NCI-H345 treated with DMSO at 0.1 percent for 48 hours (cell line): ENCODE data around the gene PRKD1.

Experiments used
- DNase-seq: peaks from one replicate; lab custom pipeline; 2025; ENCODE audit not compliant: unreplicated experiment; lab: John Stamatoyannopoulos, UW

The PRKD1 gene

DNA sequence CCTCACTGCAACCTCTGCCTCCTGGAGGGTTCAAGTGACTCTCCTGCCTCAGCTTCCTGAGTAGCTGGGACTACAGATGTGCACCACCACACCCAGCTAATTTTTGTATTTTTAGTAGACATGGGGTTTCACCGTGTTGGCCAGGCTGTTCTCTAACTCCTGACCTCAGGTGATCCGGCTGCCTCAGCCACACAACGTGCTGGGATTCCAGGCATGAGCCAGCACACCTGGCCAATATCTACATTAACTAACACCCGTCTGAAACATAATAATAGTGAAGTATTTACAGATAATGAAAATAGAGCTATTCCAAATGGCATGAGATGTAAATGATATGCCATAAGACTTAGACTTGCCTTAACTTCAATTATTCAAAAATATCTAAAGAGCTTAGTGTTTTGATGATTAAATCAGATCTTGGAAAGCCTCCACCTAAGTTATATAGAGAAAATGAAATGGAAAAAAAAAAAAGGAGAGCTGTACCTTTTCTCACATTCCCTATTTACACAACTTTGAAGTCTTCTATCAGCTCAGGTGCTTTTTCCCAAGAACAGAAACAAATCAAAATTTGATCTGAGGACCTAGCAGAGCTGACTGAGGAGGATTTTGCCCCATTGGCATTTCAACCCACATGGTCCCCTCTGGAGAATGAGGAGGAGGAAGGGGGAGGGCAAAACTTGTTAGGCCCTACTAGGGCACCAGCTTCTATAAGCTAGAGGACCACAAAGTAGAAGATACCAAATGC lies 309.2 kb downstream of the PRKD1 start:
- DNase-seq = no peak

DNA sequence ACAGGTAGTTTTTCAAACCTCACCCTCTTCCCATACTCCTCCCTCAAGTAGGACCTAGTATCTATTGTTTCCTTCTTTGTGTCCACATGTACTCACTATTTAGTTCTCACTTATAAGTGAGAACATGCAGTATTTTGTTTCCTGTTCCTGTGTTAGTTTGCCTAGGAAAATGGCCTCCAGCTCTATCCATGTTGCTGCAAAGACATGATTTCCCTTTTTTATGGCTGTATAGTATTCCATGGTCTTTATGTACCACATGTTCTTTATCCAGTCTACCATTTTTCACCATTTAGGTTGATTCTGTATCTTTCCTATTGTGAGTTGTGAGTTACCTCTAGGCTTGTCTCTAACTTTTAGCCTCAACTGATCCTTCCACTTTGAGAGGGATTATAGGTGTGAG lies 310.7 kb downstream of the PRKD1 start:
- DNase-seq = no peak

DNA sequence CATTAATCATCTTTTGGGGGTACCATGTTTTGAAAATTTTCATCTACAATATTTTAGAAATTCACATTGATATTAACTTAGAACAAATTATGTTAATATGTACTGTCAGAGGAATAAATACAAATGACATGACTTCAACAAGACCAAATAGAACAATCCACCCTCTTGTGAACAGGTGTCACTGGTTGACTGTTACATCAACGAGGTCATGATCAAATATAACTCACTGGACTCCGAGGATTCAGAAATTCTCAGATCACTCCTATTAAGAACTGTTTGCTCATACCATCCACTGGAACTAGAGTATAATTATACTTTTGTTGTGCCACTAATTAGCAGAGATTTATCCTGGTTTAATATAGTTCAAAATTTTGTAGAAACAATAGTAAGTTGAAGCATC lies 318.8 kb downstream of the PRKD1 start:
- DNase-seq = no peak

DNA sequence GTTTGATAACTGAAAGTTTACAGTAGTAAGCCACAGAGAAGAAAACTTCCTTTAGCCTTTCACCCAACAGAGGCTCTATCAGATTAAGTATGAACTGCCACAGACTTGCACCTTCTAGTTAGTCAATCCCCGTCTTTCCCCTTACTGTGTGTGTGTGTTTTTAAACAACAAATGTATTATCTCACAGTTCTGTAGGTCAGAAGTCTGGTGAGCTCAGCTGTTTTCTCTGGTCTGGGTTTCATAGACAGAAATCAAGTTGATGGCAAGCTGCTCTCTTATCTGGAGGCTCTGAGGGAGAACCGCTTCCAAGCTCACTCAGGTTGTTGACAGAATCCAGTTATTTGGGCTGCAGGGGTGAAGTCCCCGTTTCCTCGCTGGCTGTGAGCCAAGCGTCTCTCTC lies 320.5 kb downstream of the PRKD1 start:
- no peak for DNase-seq

DNA sequence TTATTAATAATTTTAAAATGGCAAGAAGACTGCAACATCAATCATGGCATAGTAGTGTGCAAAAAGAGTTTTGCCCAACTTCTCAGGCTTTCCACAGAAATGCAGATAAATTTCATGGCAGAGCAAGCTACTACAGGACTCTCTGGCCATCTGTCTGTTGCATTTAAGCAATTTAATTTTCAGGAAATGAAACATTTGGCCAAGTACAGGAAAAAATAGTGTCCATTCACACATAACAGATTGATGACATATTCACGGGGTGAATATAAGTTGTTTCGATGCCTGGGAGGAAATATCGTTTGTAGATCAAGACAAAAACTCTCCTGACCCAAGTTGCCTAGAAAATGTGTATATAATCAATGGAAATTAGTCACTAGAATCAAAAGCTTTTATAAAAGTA lies 324.0 kb downstream of the PRKD1 start:
- no peak for DNase-seq

DNA sequence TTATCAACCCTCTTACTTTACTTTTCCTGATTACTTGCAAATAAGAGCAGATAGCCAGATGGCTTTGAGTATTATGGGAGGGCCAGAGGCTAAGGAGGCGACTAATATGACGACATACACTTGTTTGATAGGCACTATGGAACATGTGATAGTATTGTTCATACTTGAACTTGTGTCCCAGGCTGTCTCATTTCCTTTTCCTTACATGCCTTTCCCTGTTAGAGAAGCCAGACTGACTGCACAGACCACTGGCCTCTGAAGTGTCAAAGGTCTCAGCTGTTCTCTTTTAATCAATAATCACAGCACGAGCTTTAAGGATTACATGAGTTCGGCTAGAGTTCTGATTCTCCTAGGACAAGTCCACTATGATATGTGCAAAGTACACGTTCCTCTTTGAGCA lies 326.0 kb downstream of the PRKD1 start:
- DNase-seq = no peak

DNA sequence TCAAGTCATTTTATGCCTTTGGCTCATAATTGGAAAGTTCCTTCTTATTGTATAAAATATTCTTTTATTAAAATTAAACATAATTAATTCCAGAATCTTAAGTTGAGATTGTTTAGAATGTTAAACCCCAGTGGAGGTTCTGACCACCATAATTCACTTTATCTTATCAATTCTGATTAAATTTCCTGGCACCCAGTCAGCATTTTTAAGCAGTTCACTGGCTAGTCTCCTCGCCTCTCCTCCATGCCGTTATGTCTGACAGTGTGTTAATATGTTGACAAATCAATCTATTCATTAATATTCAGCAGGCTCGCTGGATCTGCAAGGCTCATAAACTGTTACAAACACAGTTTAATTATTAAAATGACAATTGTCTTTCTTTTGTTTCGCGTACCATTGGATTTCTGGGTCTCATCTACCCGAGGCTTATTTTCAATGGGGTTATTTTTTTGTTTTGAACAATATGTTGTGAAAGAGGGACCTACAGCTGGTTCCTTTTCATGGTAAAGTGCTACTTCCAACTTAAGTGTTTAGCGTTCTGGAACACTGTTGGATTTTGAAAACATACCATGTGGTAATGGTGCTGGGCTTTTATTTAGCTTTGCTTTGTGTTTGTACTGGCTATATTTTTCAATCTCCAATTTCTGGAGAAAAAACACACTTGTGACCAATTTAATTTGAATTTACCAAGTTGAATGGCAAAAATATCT lies 339.7 kb downstream of the PRKD1 start:
- DNase-seq = peak; percentile 73

DNA sequence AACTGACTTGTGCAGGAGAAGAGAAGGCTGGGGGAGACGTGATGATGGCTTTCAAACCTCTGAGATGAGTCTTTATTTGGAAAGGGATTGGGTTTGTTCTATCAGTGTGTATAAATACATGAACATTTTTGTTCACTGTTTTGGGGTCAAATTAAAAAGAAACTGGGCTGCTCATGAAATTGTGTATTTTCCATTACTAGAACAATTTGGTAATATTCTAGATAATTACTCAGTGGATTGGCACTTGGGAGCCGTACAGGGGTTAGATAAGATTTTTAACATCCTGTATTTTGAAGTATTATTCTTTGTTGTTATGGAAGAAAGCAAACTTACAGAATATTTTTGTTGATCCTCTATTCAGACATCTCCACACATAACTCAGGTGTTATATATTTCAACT lies 340.6 kb downstream of the PRKD1 start:
- DNase-seq = no peak

DNA sequence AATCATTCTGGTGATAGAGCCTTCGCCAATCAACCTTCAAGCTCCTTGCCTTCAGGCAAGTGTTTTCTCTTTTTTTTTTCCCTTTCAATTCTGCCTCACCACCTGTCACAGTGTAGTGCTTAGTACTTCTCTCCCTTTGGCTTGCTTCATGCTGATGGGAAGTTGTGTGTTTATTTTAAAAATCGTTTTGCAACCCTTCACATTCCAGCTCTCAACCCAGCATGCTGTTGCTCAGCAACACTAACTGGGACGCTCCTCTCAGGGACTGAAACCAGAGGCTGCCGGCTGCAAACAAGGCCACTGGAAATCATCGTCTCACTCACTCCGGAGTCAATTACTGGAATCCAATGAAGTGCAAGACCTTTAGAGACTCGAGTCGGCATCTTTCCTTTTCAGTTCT lies 342.7 kb downstream of the PRKD1 start:
- DNase-seq = peak; percentile 87

DNA sequence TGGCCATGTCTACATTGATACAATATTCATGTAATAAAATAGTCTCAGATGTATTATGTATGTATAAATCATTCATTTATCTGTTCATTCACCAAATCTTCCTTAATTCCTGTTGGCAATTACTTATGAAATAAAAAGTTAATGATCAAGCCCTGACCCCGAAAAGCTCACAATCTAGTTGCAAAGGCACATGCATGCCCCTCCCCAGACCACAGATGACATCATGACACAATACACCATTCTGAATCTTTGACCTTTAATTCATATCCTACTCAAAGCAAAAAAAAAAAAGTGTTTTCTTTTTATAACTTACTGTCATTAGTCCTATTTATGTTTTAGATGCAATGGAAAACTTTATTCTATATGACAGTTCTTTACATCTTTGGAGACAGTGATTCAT lies 346.9 kb downstream of the PRKD1 start:
- DNase-seq = no peak

DNA sequence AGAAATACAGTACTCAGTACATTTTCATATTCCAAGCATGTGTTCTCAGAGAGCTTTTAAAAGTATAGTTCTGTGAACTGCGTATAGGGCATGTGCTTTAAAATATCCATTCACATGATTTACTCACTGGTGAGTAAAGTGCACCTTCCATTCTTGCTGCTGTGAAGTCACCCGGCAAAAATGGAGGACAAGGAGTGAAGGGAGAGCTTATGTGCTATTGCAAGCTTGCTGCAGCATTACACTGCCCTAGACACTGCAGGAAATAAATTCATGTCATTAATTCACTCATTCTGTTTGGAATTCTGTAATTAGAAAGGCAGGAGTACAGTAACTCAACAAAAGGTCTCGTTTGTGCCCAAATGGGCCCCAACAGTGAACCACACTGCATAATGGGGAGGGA lies 347.8 kb downstream of the PRKD1 start:
- DNase-seq = no peak

DNA sequence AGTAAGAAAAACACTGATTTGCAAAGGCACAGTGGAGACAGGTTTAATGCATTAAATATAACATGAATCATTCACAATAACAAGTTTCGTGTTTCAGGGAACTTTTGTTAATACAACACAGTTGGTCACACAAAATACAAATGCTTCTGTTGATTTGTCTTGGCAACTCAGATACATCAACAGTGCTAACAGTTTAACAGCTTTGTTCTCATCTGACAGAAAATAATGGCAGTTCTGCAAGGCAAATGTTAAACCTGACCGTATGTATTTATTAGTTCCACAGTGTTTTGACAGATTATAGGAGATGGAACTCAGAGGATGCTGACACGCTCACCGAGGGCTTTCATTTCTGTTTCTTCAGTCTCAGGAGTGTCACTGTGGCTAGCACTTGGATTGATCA lies 350.7 kb downstream of the PRKD1 start:
- DNase-seq = no peak

DNA sequence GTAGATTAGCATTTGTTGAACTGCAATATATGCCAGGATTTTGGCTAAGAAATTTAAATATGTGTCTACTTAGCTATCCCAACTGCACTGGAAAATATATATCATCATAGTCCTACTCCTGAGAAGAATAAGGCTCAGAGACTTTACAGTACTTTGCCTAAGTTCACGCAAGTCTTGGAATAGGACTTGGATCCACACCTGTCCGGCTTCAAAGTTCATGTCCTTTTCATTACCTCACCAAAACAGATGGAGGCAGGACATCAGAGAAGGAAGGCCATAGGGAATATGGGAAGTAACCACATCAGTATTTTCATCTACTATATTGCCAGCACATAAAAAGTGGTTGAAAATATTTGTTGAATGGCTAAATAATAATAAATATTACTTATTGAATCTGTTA lies 358.5 kb downstream of the PRKD1 start:
- DNase-seq = no peak

DNA sequence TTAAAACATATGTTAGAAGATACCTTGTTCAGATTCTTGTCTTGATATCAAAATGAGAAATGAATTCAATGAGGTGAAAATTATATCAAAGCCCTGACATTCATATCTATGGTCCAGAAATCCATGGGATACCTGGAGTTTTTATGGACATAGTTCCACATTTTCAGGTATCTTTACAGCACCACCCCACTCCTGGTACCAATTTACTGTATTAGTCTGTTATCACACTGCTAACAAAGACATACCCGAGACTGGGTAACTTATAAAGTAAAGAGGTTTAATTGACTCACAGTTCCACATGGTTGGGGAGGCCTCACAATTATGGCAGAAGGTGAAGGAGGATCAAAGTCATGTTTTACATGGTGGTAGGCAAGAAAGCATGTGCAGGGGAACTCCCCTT lies 361.5 kb downstream of the PRKD1 start:
- no peak for DNase-seq

DNA sequence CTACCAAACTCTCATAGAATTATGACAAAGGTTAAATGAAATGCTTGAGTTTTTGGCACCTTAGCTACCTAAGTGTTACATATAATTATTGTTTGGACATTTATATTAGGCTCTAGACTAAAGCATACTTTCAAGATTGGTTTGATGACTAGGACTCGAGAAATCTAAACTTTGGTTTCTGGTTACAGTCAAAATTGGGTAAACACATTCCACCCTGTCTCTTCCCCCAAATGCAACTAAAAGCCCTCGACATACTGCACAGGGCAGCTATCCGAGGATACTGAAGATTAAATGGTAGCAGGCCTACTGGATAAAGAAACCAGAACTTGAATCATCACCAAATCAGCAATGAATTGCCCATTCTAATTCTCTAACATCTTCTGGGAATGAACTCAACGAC lies 369.1 kb downstream of the PRKD1 start:
- no peak for DNase-seq

DNA sequence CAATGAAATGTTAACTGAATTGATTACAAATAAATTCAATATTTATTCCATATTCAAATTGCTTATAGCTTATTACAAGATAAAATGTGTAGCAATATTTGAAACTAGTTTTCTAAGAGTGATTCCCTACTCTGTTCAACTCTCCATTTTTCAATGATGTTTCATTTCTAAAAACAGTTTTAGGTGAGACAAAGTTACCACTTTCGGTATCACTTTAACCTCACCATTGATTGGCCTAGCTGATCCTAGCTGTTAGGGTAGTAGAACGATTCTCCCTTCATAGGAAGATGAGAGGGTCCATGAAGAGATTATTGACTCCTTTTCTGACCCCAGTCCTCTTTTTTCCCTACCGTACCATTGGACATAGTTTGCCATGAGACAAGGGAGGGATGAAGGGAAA lies 373.3 kb downstream of the PRKD1 start:
- no peak for DNase-seq

DNA sequence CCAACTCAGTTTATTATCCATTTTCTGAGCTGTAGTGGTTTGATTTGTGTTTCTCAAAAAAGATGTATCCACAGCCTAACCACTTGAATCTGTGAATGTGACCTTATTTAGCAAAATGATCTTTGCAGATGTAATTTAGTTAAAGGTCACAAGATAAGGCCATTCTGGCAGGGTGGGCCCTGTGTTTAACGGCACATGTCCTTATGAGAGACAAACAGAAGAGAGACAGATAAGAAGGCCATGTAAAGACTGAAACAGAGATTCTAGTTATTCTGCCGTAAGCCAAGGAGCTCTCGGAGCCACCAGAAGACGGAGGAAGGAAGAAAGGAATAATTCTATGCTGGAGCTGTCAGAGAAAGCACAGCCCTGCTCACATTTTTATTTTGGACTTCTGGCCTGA lies 374.2 kb downstream of the PRKD1 start:
- DNase-seq = no peak

DNA sequence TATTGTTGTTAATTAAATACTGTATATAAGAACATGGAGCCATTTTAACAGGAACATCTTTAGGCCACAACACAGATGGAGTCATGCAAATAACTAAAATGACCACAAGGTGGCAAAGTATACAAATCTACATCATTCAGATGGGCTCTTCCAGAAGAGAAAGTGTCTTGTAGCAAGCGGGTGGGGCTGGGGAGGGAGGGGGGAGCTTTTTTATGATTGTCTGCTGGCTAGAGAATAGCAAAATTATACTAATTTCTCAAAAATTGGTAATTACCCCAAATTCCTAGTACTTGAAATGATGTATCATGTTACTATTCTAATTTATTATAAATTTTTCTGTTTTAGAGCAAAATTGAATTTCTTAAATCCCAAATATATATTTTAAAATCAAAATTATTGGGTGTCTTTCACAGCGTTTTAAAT lies 378.7 kb downstream of the PRKD1 start:
- peak; percentile 71 for DNase-seq

DNA sequence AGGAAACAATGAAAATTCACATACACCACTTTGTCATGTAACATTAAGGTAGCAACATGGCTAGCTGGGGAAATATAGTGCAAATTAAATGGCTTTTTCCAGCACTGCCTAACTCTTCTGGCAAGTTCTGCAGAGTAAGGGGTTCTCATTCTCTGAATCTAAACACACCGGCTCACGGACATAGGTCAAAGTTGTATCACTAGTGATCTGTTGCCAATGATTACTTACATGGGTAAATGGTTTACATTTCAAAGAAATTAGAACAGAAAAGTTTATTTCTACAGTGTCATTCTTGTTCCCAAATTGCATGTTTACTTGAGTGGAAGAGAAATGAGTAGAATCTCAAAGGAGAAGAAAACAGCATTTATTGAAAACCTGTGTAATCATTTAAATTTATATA lies 381.9 kb downstream of the PRKD1 start:
- DNase-seq = no peak

DNA sequence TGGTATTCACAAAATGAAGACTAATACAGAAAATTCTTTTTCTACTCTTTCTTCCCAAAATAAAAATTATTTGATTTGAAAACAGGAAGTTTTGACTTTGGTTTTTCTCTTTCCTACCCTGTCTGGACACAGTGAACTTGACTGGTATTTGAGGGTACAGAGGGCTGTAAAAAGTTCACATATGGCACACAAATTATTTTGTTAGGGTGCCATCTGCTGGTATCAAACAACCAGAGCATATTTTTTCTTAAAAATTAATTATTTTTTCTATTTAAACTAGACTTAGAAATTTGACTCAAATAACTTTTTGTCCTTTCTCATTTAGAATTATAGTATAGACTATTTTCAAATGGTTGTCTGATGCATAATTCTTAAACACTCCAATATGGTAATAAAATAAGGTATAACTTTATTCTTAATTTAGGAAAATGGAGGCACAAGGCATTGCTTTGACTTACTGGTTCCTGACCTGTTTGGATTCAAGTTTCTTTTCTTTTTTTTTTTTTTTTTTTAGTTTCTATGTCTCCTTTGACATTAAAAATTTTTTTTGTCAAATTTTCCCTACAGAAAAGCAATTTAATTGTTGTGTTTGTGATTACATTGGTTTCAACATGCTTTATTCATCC lies 390.6 kb downstream of the PRKD1 start:
- DNase-seq = no peak

DNA sequence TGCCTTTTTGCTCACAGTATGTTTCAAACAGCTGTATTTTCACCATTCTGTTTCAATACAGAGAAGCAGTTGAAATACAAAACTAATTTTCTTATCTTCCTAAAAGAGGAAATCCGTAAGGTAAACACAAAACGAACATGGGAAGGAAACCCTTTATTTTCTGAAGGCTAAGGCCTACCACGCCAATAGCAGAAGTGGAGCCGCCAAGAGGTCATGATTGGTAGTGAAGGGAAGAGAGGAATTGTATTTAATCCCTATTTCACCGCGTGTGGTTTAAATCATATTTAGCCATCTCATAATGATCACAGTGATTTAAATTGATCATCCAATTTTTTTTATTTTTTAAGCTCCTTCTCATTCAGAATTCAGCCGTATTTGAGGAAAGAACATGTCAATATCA lies 398.2 kb downstream of the PRKD1 start:
- no peak for DNase-seq

DNA sequence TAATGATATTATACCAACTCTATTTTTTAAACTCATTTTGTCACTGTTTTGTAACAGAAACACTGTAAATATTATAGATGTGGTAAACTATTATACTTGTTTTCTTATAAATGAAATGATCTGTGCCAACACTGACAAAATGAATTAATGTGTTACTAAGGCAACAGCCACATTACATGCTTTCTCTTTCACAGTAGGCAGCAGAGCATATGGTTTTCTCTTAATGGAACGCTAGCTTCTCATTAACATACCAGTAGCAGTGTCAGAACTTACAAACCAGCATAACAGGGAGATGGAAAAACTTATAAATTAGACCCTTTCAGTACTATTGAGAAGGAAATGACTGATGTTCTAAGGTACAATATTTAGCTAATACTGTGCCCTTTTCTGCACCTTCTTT lies 398.8 kb downstream of the PRKD1 start:
- peak; percentile 40 for DNase-seq
